Hepatocyte (in vitro differentiated cells): Measurements from ENCODE around the gene PLCXD3.

ENCODE experiments used
- CTCF ChIP-seq: fragments of 200-600 bp; sonication (generic); IDR thresholded peaks from 2 replicates; pipeline ENCODE4 v1.5.1; 2016; ENCODE audit warnings: antibody characterized with exemption, mild to moderate bottlenecking; ENCODE audit not compliant: poor library complexity
- EZH2phosphoT487 ChIP-seq: fragments of 200-600 bp; sonication (generic); IDR thresholded peaks from one replicate; pipeline ENCODE4 v1.6.1; 2018; ENCODE audit warnings: antibody characterized with exemption, mild to moderate bottlenecking, low read depth, moderate library complexity; ENCODE audit not compliant: unreplicated experiment, severe bottlenecking

GRCh38 chr5:41508186-41508585, 2.2 kb downstream of the PLCXD3 start:
- TF ChIP-seq CTCF (no peak), EZH2phosphoT487 (no peak)
